ENCODE measurements around the gene GHRHR.

Gene GHRHR

GRCh38 chr7:30969604-30969970, 5.8 kb downstream of the GHRHR start:
- no peak for DNase-seq

GRCh38 chr7:30970074-30970473, 6.3 kb downstream of the GHRHR start:
- DNase-seq: no peak

GRCh38 chr7:30970594-30971094, 6.9 kb downstream of the GHRHR start:
- no peak for DNase-seq

- DNase-seq: no peak
Observed at GRCh38 chr7:30971440-30971839, 7.7 kb downstream of the GHRHR start.

GRCh38 chr7:30971840-30972563, 8.2 kb downstream of the GHRHR start:
- DNase-seq: no peak

- no peak for DNase-seq
Observed at GRCh38 chr7:30973292-30973691, 9.5 kb downstream of the GHRHR start.

- no peak for DNase-seq
Observed at GRCh38 chr7:30973791-30974604, 10.2 kb downstream of the GHRHR start.

- DNase-seq: peak; percentile 52
Observed at GRCh38 chr7:30974605-30975255, 11.0 kb downstream of the GHRHR start.

- no peak for DNase-seq
Observed at GRCh38 chr7:30975256-30975899, 11.6 kb downstream of the GHRHR start.

- DNase-seq: no peak
Observed at GRCh38 chr7:30976381-30976780, 12.6 kb downstream of the GHRHR start.

GRCh38 chr7:30977222-30977621, 13.5 kb downstream of the GHRHR start:
- no peak for DNase-seq

- no peak for DNase-seq
Observed at GRCh38 chr7:30977896-30978564, 14.3 kb downstream of the GHRHR start.

GRCh38 chr7:30979027-30979426, 15.3 kb downstream of the GHRHR start:
- DNase-seq: no peak

- no peak for DNase-seq
Observed at GRCh38 chr7:30980194-30980593, 16.4 kb downstream of the GHRHR start.

GRCh38 chr7:30980751-30981150, 17.0 kb downstream of the GHRHR start:
- DNase-seq: no peak

GRCh38 chr7:30983042-30983913, 19.5 kb downstream of the GHRHR start:
- DNase-seq: peak; percentile 78

- DNase-seq: no peak
Observed at GRCh38 chr7:30983914-30984247, 20.1 kb downstream of the GHRHR start.

GRCh38 chr7:30984359-30985107, 20.8 kb downstream of the GHRHR start:
- no peak for DNase-seq

GRCh38 chr7:30985756-30986155, 22.0 kb downstream of the GHRHR start:
- no peak for DNase-seq

GRCh38 chr7:30986331-30986730, 22.6 kb downstream of the GHRHR start:
- DNase-seq: no peak

- no peak for DNase-seq
Observed at GRCh38 chr7:30986738-30987137, 23.0 kb downstream of the GHRHR start.
